NCI-H345 treated with DMSO at 0.1 percent for 48 hours (cell line): ENCODE results near the gene NLRC4.
"Not testable (repeated sequence)": the region's sequence is repeated elsewhere in the genome, so short reads cannot be mapped to it uniquely, and the experiment has no call there.

Source experiments
- DNase-seq: peaks from one replicate; lab custom pipeline; 2025; ENCODE audit not compliant: unreplicated experiment; lab: John Stamatoyannopoulos, UW

Gene NLRC4

GRCh38 chr2:32246911-32247310 lies 17.8 kb downstream of the NLRC4 start:
- DNase-seq = no peak

- DNase-seq = no peak
Measured at GRCh38 chr2:32242331-32242730, 22.4 kb downstream of the NLRC4 start.

- DNase-seq = no peak
Measured at GRCh38 chr2:32237996-32238395, 26.7 kb downstream of the NLRC4 start.

- DNase-seq = no peak
Measured at GRCh38 chr2:32237488-32237887, 27.2 kb downstream of the NLRC4 start.

GRCh38 chr2:32235315-32235714 lies 29.4 kb downstream of the NLRC4 start:
- DNase-seq = no peak

GRCh38 chr2:32231959-32232358 lies 32.7 kb downstream of the NLRC4 start:
- DNase-seq = no peak

GRCh38 chr2:32229635-32230034 lies 35.1 kb downstream of the NLRC4 start:
- no peak for DNase-seq

- no peak for DNase-seq
Measured at GRCh38 chr2:32228181-32228580, 36.5 kb downstream of the NLRC4 start.

GRCh38 chr2:32227492-32227891 lies 37.2 kb downstream of the NLRC4 start:
- DNase-seq = no peak

GRCh38 chr2:32222966-32223365 lies 41.7 kb downstream of the NLRC4 start:
- no peak for DNase-seq

GRCh38 chr2:32220445-32220844 lies 44.2 kb downstream of the NLRC4 start:
- DNase-seq = no peak

GRCh38 chr2:32212295-32212694 lies 52.4 kb downstream of the NLRC4 start:
- no peak for DNase-seq

GRCh38 chr2:32210767-32211408 lies 53.8 kb downstream of the NLRC4 start:
- no peak for DNase-seq

- not testable (repeated sequence) for DNase-seq
Measured at GRCh38 chr2:32203428-32203827, 61.3 kb downstream of the NLRC4 start.

- no peak for DNase-seq
Measured at GRCh38 chr2:32200814-32201213, 63.9 kb downstream of the NLRC4 start.

GRCh38 chr2:32192418-32192817 lies 72.3 kb downstream of the NLRC4 start:
- no peak for DNase-seq

GRCh38 chr2:32189011-32189410 lies 75.7 kb downstream of the NLRC4 start:
- no peak for DNase-seq

GRCh38 chr2:32182667-32183066 lies 82.0 kb downstream of the NLRC4 start:
- no peak for DNase-seq
